HG02885 (cell line): ENCODE results near the gene DGLUCY.
A peak's percentile ranks its signal among the peaks of the same experiment; 100 is the strongest.
"Not testable (repeated sequence)": the region's sequence is repeated elsewhere in the genome, so short reads cannot be mapped to it uniquely, and the experiment has no call there.

Source experiments
- ATAC-seq: cut with Tn5 transposase; IDR thresholded peaks from one replicate; pipeline ENCODE4 v1.9.1; 2021; ENCODE audit warnings: mild to moderate bottlenecking; ENCODE audit not compliant: unreplicated experiment, poor library complexity

DGLUCY gene

GRCh38 chr14:91159182-91159581 is 45.3 kb downstream of the DGLUCY start:
- no peak for ATAC-seq

GRCh38 chr14:91159906-91160305 is 46.0 kb downstream of the DGLUCY start:
- ATAC-seq = no peak

- ATAC-seq = no peak
These were observed 49.4 kb downstream of the DGLUCY start for GRCh38 chr14:91163316-91163715.

GRCh38 chr14:91164676-91165075 is 50.8 kb downstream of the DGLUCY start:
- no peak for ATAC-seq

- no peak for ATAC-seq
These were observed 53.5 kb downstream of the DGLUCY start for GRCh38 chr14:91167380-91167770.

DNA sequence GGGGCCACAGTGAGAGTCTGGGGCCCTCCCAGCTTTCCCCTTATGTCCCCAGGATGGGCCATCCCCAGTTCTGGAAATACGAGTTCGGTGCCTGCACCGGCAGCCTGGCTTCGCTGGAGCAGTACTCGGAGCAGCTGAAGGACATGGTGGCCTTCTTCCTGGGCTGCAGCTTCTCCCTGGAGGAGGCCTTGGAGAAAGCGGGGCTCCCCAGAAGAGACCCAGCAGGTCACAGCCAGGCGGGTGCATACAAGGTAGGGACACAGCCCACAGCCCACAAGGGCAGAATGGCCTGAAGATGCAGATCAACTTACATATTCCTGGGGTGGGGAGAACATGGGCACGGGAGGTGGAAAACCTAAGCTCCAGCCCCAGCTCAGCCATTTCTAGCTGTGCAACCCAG is 56.1 kb downstream of the DGLUCY start:
- ATAC-seq = no peak

DNA sequence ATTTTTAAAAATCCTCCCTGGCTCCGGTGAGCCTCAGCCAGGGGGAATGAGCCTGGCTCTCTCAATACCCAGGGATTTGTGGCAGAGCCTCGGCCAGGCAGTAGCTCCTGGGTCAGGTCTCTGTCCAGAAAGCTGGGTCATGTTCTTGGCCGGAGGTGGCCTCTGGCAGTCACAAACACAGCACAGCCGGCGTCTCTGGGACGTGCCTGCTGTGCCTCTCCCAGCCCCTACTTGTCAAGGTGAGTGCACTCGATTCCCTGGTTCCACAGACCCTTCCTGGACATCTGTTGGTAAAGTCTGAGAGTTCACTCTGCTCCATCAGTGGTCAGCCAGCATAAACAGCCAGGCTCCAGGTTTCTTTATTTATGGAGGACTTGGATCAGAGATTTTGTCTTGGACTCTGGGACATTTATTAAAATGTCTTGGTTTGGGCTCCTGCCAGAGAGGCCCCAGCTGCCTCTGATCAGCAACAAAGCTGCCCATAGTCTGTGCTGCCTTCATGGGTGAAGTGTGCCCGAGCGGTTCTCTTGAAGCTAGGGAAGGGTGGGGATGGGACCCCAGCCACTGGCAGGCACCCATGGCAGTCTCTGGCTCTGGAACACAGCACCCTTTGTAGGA is 56.7 kb downstream of the DGLUCY start:
- no peak for ATAC-seq

DNA sequence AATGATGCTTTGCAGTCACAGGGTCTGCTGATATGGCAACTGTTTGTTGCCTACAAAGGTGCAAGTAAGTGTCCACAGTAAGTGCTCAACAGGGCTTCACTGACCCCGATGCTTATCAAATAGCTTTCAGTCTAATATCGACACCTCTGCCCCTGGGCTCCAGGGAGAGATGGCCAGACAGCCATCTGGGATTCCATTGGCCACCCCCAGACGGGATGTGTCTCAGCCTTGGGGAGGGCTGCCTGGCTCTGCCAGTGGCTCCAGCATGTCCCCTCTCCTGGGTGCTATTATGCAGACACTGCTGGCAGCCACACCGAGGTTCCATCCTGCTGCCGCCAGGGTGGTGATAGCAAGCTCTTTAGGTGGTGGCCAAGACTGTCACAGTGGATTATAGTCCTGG is 57.4 kb downstream of the DGLUCY start:
- ATAC-seq = no peak

- no peak for ATAC-seq
These were observed 59.4 kb downstream of the DGLUCY start for GRCh38 chr14:91173221-91173670.

DNA sequence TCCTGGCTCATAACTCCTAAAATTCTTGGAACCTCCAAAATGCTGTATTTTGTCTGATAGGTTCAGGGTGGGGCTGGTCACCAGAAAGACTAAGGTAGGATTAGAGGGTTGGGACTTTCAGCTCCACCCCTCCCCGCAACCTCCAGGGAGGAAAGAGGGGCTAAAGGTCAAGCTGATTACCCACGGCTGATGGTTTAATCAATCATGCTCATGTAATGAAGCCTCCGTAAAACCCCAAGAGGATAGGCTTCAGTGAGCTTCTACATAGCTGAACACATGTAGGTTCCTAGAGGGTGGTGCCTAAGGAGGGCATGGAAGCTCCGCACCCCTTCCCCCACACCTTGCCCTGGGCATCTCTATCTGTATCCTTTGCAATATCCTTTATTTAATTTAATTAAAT is 60.0 kb downstream of the DGLUCY start:
- ATAC-seq = no peak

GRCh38 chr14:91175291-91176201 is 61.7 kb downstream of the DGLUCY start:
- ATAC-seq = no peak

- ATAC-seq = peak; percentile 36
These were observed 63.5 kb downstream of the DGLUCY start for GRCh38 chr14:91177073-91178034.

GRCh38 chr14:91180611-91181010 is 66.7 kb downstream of the DGLUCY start:
- no peak for ATAC-seq

DNA sequence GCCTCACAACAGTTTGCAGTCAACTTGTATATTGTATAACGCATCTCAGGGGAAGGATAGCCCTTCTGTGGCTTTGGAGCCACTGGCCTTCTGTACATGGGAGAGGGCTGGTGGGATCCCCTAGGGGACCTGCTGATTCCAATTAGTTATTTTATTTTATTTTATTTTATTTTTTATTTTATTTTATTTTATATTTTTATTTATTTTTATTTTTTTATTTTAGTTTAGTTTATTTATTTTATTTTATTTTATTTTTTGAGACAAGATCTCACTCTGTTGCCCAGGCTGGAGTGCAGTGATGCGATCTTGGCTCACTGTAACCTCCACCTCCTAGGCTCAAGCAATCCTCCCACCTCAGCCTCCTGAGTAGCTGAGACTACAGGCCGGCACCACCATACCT is 68.9 kb downstream of the DGLUCY start:
- ATAC-seq = not testable (repeated sequence)

DNA sequence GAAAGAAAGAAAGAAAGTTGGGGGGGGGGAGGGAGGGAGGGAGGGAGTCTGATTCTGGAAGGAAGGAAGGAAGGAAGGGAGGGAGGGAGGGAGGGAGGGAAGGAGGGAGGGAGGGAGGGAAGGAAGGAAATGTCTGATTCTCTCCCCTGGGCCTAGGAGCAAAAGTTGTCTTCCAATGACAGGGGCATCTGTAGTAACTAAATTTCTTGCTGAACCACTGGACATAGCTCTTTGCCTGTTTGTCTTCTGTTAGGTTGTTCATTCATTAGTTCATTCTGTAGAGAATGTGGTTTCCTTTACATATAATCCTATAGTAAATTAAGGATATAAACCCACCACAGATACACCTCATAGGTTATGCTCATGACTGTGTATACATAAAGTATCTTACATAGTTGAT is 70.7 kb downstream of the DGLUCY start:
- no peak for ATAC-seq

GRCh38 chr14:91185721-91186120 is 71.8 kb downstream of the DGLUCY start:
- ATAC-seq = no peak

- no peak for ATAC-seq
These were observed 72.7 kb downstream of the DGLUCY start for GRCh38 chr14:91186515-91187066.

GRCh38 chr14:91187271-91187670 is 73.4 kb downstream of the DGLUCY start:
- no peak for ATAC-seq

GRCh38 chr14:91190853-91191252 is 77.0 kb downstream of the DGLUCY start:
- no peak for ATAC-seq

DNA sequence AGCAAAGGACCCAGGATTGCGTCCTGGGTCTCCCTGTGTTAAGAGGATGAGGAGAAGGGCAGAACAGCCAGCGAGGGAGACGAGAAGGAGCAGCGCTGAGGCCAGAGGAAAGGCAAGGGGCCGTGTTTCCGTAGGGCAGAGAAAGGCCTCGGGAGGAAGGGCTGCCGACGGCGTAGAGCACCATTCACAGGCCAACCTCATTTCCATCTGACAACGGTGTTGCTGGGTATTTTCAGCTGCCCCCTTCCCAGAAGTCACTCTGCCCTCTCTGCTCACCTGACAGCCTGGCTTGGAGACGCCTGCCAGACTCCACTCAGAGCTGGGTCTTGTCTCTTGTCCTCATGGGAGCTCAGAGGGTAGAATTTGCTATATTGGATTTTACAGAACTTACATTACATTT is 79.2 kb downstream of the DGLUCY start:
- no peak for ATAC-seq
